ENCODE data around the gene PXK.

DNA sequence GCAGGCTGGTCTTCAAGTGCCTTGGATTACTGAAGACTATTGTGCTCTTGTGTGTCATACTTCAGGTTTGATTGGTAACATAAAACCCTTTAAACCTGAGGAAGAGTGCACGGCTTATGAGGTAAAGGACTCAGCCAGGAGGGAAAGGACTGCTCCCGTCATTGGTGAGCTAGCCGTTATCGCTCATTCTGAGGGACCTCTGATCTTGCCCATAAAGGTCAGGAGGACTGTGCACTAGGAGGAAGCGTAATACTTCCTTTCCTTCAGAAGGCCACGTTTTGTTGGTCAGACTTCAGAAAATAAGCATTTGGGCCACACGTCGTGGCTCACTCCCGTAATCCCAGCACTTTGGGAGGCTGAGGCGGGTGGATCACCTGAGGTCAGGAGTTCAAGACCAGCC lies 37.7 kb downstream of the PXK start:
- TF ChIP-seq, protein P1, sequence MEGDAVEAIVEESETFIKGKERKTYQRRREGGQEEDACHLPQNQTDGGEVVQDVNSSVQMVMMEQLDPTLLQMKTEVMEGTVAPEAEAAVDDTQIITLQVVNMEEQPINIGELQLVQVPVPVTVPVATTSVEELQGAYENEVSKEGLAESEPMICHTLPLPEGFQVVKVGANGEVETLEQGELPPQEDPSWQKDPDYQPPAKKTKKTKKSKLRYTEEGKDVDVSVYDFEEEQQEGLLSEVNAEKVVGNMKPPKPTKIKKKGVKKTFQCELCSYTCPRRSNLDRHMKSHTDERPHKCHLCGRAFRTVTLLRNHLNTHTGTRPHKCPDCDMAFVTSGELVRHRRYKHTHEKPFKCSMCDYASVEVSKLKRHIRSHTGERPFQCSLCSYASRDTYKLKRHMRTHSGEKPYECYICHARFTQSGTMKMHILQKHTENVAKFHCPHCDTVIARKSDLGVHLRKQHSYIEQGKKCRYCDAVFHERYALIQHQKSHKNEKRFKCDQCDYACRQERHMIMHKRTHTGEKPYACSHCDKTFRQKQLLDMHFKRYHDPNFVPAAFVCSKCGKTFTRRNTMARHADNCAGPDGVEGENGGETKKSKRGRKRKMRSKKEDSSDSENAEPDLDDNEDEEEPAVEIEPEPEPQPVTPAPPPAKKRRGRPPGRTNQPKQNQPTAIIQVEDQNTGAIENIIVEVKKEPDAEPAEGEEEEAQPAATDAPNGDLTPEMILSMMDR (IDR thresholded peaks at IDR 0.05 in 2 of 3, conservative IDR thresholded peaks at IDR 0.05 in 1 of 3; ENCODE audit: control insufficient read depth in 2 of 3, extremely low read depth in 1 of 3, insufficient read depth in 1 of 3, low read depth in 3 of 3, low read length in 3 of 3): no peak
- TF ChIP-seq POLR2AphosphoS5 (IDR thresholded peaks at IDR 0.05; ENCODE audit: low read length) (no peak), ATF7 (IDR thresholded peaks at IDR 0.05; ENCODE audit: low read depth) (no peak), BACH1 (IDR thresholded peaks at IDR 0.05; ENCODE audit: borderline replicate concordance) (no peak), TCF12 (IDR thresholded peaks at IDR 0.05; ENCODE audit: low read depth, low read length) (no peak), MLLT1 (IDR thresholded peaks at IDR 0.05) (no peak), KDM1A (IDR thresholded peaks at IDR 0.05; ENCODE audit: borderline replicate concordance) (no peak), CREB1 (IDR thresholded peaks at IDR 0.05; ENCODE audit: low read depth) (no peak), EZH2 (IDR thresholded peaks at IDR 0.05; ENCODE audit: borderline replicate concordance, control insufficient read depth, low read depth, low read length) (no peak), SIX5 (IDR thresholded peaks at IDR 0.05; ENCODE audit: low read depth, low read length, severe bottlenecking) (no peak), CUX1 (IDR thresholded peaks at IDR 0.05; ENCODE audit: insufficient replicate concordance, low read depth, low read length) (no peak)
